ENCODE data around the gene SPOCD1.

The SPOCD1 gene

GRCh38 chr1:31757989-31758388 lies 57.8 kb downstream of the SPOCD1 start:
- no peak for DNase-seq (ENCODE audit: low spot score)
- no peak for FAIRE-seq

GRCh38 chr1:31757204-31757679 lies 58.6 kb downstream of the SPOCD1 start:
- FAIRE-seq, result no peak
- no peak for DNase-seq (ENCODE audit: low spot score)

- DNase-seq (ENCODE audit: low spot score) (no peak), FAIRE-seq (no peak)
These were observed 59.2 kb downstream of the SPOCD1 start for GRCh38 chr1:31756578-31756977.

DNA sequence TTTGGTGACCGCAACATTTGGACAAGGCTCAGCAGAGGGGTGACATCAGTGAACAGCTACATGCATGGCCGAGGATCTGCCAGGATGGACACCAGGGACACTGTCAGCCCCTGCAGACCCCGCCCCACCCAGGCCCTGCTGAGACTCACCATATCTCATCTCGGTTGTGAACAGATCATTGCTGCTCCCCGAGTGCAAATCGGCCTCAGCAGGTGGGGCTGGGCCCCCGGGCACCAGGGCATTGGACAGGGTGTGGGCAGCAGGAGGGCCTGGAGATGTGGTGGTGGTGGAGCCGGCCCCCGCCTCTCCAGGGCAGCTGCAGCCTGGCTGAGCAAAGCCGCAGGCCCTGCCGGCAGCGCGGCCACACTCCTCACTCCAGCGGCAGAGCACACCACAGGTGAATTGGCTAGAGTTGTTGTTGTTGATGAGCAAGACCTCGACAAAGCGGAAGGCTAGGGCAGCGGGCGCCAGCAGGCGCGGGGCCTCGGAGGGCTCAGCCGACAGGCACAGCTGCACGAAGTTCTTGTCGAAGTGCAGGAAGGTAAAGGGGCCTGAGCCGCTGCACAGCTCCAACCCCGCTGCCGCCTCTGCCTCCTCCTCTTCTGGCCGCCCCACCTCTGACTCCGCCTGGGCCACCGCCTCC lies 59.9 kb downstream of the SPOCD1 start:
- FAIRE-seq (no peak), DNase-seq (ENCODE audit: low spot score) (no peak)

DNA sequence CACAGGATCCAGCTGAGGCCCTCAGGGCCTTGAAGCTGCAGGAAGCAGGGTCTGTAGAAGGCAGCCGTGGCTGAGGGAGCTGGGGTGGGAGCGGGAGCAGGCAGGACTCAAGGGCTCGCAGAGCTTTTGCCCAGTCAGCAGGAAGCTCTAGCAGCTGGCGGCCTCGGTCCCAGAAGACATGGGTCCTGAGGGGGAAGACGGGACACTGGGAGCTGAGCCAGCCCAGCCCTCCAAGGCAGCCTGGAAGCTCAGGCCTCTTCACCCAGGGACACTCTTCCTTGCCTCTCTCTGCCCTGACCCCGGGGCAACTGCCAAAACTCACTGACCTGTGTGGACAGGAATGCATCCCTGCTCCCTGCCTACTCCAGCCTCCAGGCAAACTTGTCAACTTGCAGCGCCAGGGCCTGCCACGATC lies 60.6 kb downstream of the SPOCD1 start:
- FAIRE-seq, result no peak

GRCh38 chr1:31754397-31754796 lies 61.4 kb downstream of the SPOCD1 start:
- no peak for DNase-seq (ENCODE audit: low spot score)
- no peak for FAIRE-seq

More for the DNA sequence above, 60.6 kb downstream of the SPOCD1 start:
- no peak for DNase-seq (ENCODE audit: low spot score)

DNA sequence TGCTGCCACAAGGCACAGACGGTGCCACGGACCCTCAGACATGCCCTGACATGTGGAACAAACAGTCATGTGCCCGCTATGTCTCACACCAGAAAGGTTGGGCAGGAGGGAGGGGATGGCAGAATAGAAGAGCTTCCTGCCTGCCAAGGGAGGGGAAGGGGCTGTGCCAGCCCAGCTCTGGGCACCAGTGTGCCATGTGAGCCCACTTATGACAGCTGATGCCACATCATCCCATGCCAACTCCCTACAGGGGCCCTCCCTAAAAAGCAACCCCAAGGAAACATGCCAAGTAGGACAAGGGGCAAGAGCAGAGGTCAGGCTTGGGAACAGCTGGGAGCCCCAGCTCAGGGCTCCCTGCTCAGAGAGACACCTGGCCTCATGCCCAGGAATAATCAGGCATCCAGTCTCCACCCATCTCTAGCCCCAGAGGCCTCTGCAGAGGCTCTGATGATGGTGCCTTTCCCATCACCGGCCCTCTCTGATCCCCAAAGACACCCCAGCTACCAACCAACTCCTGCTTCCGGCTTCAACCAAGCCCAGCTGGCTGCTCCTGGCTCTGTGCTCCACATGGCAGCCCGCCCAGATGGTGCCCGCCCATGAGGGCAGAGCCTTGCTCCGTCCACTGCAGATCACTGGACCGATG lies 62.0 kb downstream of the SPOCD1 start:
- FAIRE-seq, result no peak
- DNase-seq (ENCODE audit: low spot score), result no peak

- FAIRE-seq (no peak), DNase-seq (ENCODE audit: low spot score) (no peak)
These were observed 62.8 kb downstream of the SPOCD1 start for GRCh38 chr1:31752952-31753475.

- FAIRE-seq (no peak), DNase-seq (ENCODE audit: low spot score) (no peak)
These were observed 63.6 kb downstream of the SPOCD1 start for GRCh38 chr1:31752258-31752657.

DNA sequence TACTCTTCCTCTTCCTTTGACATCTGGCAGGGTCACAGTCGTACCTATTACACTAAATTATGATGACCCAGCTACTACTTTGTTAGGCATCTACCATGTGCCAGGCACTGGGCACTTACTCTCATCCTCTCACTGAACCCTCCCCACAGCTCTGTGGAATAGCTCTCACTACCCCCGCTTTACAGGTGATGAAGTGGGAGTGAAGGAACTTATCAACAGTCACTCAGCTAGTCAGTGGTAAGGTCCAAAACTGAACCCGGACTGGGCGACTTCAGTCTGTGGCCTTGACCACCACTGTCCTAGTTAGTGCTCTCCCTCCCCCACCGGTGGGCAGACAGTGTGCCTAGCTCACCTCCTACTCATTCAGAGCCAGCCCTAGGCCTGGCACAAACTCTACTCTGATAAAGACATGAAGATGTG lies 64.0 kb downstream of the SPOCD1 start:
- no peak for DNase-seq (ENCODE audit: low spot score)

GRCh38 chr1:31750858-31751510 lies 64.8 kb downstream of the SPOCD1 start:
- DNase-seq (ENCODE audit: low spot score) (no peak), FAIRE-seq (no peak)

More for the DNA sequence above, 64.0 kb downstream of the SPOCD1 start:
- no peak for FAIRE-seq

- no peak for FAIRE-seq
- no peak for DNase-seq (ENCODE audit: low spot score)
These were observed 65.8 kb downstream of the SPOCD1 start for GRCh38 chr1:31749785-31750735.

- FAIRE-seq, result no peak
These were observed 67.5 kb downstream of the SPOCD1 start for GRCh38 chr1:31748365-31748764.

GRCh38 chr1:31747304-31747703 lies 68.5 kb downstream of the SPOCD1 start:
- no peak for DNase-seq (ENCODE audit: low spot score)
- FAIRE-seq, result no peak

More at GRCh38 chr1:31748365-31748764, 67.5 kb downstream of the SPOCD1 start:
- no peak for DNase-seq (ENCODE audit: low spot score)

GRCh38 chr1:31746687-31747086 lies 69.1 kb downstream of the SPOCD1 start:
- no peak for FAIRE-seq
- DNase-seq (ENCODE audit: low spot score), result no peak

DNA sequence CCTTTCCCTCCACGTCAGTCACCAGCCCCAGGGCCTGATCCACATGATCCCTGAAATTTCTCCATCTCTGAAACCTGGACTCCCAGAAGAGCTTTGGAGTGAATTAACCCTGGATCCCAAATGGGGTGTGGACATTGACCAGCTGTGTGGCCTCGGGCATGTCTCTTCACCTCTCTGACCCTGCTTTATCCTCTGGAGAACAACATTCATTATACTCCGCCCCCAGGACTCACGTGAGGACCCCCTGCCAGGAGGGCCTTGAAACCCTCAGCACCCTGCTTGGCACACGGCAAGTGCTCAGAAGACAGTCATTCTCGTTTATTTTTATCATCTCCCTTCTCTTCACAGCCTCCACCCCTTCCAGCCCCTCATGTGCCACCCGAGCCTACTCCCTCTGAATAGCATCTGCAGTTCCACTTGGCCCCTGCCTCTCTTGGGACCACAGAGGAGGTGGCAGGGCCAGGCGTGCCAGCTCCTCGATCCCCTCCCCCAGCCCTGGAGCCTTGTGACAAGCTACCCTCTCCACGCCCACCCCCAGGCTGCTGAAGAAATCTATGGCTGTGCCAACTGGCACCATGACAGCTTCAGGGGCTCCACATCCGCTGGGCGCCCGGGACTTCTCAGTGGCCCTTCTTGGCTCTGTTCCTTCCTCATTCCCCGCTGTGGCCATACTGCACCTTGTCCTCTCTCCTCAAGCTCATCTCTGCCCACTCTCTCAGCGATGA lies 69.7 kb downstream of the SPOCD1 start:
- DNase-seq (ENCODE audit: low spot score) (no peak), FAIRE-seq (no peak)

GRCh38 chr1:31745096-31745945 lies 70.5 kb downstream of the SPOCD1 start:
- FAIRE-seq, result no peak
- DNase-seq (ENCODE audit: low spot score), result peak; percentile 32

DNA sequence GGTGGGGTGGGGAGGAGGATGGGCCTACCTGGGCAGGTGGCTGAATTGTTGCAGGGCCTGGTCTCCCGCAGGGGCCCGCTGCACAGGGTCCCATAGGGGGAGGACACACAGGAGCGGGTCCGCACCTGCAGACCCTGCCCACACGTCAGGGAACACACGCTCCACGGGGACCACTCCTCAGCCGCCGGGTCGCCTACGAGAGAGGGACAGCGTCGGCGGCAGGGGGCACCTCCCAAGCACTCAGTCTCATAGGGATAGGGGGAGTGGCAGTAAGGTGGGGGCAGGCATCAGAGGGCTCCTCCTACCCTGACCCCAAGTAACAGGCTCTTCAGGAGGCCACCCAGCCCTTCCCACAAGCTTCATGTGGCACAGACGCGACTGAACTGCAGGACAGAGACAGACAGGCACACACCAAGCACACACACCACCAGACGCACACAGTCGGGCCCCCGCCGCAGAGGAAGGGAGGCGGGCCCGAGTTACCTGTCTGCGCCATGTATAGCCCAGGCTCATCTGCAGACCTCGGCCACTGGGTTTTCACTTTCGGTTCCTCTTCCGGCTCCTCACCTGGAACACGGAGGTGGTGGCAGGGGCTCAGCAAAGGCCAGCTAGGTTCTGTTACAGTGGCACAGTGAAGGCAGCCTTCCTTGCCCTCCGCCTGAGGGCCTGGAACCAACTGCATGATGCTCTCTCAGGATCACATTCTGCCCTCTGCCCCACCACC lies 71.5 kb downstream of the SPOCD1 start:
- FAIRE-seq (no peak), DNase-seq (ENCODE audit: low spot score) (no peak)
